Adrenal gland (tissue), 12 donors: ENCODE results near the gene SYNM. TPM values are rescaled to one million over a fixed set of nuclear protein-coding genes. Genes with fewer than 3 reads are reported as not detected.

Experiments
- DNase-seq, 7 donors: peaks; one replicate each; pipeline ENCODE4 v3.0.0-alpha.2; 2019 to 2020
- H3K27ac ChIP-seq, 5 donors: fragments of 200-600 bp; sonication (generic) in 4 of 5; 1 replicate in 3 of 5; 2 replicates in 2 of 5; pipeline versions ENCODE4 v1.5.1 to v1.8.0; 2016 to 2020; ENCODE audit warnings: mild to moderate bottlenecking in 1 of 5
- H3K27me3 ChIP-seq: fragments of 200-600 bp; 2 replicates; pipeline ENCODE4 v1.8.0; 2021
- H3K36me3 ChIP-seq, 2 donors: fragments of 200-600 bp; replicated peaks in 1 of 2; 1 replicate in 1 of 2; 2 replicates in 1 of 2; pipeline versions ENCODE4 v1.5.1 to v1.8.0; 2018 to 2022
- H3K4me1 ChIP-seq, 2 donors: fragments of 200-600 bp; replicated peaks in 1 of 2; 1 replicate in 1 of 2; 2 replicates in 1 of 2; pipeline versions ENCODE4 v1.5.1 to v1.8.0; 2018 to 2021
- H3K4me3 ChIP-seq, 4 donors: fragments of 200-600 bp; sonication (generic) in 3 of 4; one replicate each; pipeline ENCODE4 v1.5.1; 2016 to 2018
- H3K9me3 ChIP-seq, 3 donors: fragments of 200-600 bp; sonication (generic) in 1 of 3; replicated peaks in 1 of 3; 1 replicate in 2 of 3; 2 replicates in 1 of 3; pipeline versions ENCODE4 v1.5.1 to v1.8.0; 2016 to 2021
- CTCF ChIP-seq, 6 experiments: fragments of 450-650 bp in 4 of 6; fragments of 200-600 bp in 2 of 6; sonication (generic) in 1 of 6; IDR thresholded peaks; 1 replicate in 5 of 6; 2 replicates in 1 of 6; pipeline versions ENCODE4 v1.5.1 to v1.8.0; 2016 to 2021; ENCODE audit warnings: antibody characterized with exemption in 6 of 6, mild to moderate bottlenecking in 2 of 6, moderate library complexity in 1 of 6
- POLR2A ChIP-seq, 2 donors: fragments of 450-650 bp; IDR thresholded peaks; one replicate each; pipeline ENCODE4 v1.6.1; 2017; ENCODE audit warnings: antibody characterized with exemption in 2 of 2, mild to moderate bottlenecking in 2 of 2, moderate library complexity in 1 of 2
- WGBS, 4 donors: extraction: QIAGEN DNeasy Blood & Tissue Kit in 2 of 4; methylation state at CpG; one replicate each; pipeline versions ENCODE4 v1.1.5 to v1.1.7; 2013 to 2017; 5-methylcytosine and 5-hydroxymethylcytosine counted together
- intact Hi-C, 2 donors: fragments of 100-400 bp; cut with DNase I; formaldehyde crosslinking; loops; one replicate each; pipeline versions ENCODE4 v1.14.1 to v1.15.0; 2022 to 2023
- polyA plus RNA-seq, 3 donors: library from polyadenylated mRNA; stranded (reverse); fragments of 200-250 nt in 2 of 3; fragments of 350-450 nt in 1 of 3; fragmentation: Illumina TruSeq in 1 of 3; extraction: RNeasy Lipid Tissue Mini Kit (QIAGEN cat#74804) in 1 of 3; gene quantifications; one replicate each; pipeline ENCODE4 v1.2.3, GENCODE V29; 2013 to 2014
- total RNA-seq, 9 donors: library from RNA; depleted of rRNA in 4 of 9; stranded (reverse); fragments of >200 nt in 4 of 9; fragments of 120-200 nt in 1 of 9; fragmentation: NEBNext Ultra II Directional in 1 of 9; extraction: Animal tissue kit (Norgen Biotek cat#: 25700) in 1 of 9; gene quantifications; one replicate each; pipeline versions ENCODE4 v1.1.0 to v1.2.4, GENCODE V29; 2013 to 2023
- donor health status: healthy with polysubstance abuse.
- donor health status: Bipolar disorder and iron deficiency.
- donor health status: DM: yes; HTN: yes; CAD: no.
- donor health status: DM: no; HTN: no; CAD: no.
- donor health status: DM: no; HTN: no; CAD: no.
- donor health status: DM: yes; HTN: yes; CAD: no.

Gene SYNM
- total and polyA plus RNA-seq, 12 donors = 9.3 to 44.6 (median 33.2) TPM

- H3K27me3 ChIP-seq = no peaks in the 10 kb centered on the region
- peaks cover 0 to 12% of the 10 kb centered on the region in 2 donors for H3K4me1 ChIP-seq
- intact Hi-C loops = no loop called here
- H3K4me3 ChIP-seq = no peak overlapping the region
- TF ChIP-seq POLR2A (IDR thresholded peaks at IDR 0.05) = no peak
- no peak for TF ChIP-seq CTCF (IDR thresholded peaks at IDR 0.05)
- no peaks in the 10 kb centered on the region for H3K9me3 ChIP-seq
- 85 to 100% (median 97%) methylated on average over 4 to 5 of the region's 5 CpGs for WGBS, 4 donors
- no peak overlapping the region for H3K27ac ChIP-seq
- DNase-seq = peak in 1 of 7 donors; percentile 23
- H3K36me3 ChIP-seq = peaks cover 0 to 16% of the 10 kb centered on the region in 2 donors
Measured at GRCh38 chr15:99146661-99147060, 41.8 kb downstream of the SYNM start.

GRCh38 chr15:99148851-99149276, 44.0 kb downstream of the SYNM start:
- no peaks in the 10 kb centered on the region for H3K9me3 ChIP-seq
- H3K4me1 ChIP-seq = peaks cover 0 to 3% of the 10 kb centered on the region in 2 donors
- intact Hi-C loops = no loop called here
- no peak for TF ChIP-seq POLR2A (IDR thresholded peaks at IDR 0.05)
- TF ChIP-seq CTCF (IDR thresholded peaks at IDR 0.05) = no peak
- DNase-seq = no peak
- 83 to 93% (median 88%) methylated on average over 7 of the region's 7 CpGs for WGBS, 4 donors
- H3K27me3 ChIP-seq = no peaks in the 10 kb centered on the region
- no peak overlapping the region for H3K4me3 ChIP-seq
- H3K27ac ChIP-seq = no peak overlapping the region
- peaks cover 0 to 16% of the 10 kb centered on the region in 2 donors for H3K36me3 ChIP-seq

- intact Hi-C loops = no loop called here
- DNase-seq = peak in 1 of 7 donors; percentile 46
- Histone ChIP-seq H3K27me3 (no peaks in the 10 kb centered on the region), H3K4me3 (no peak overlapping the region), H3K4me1 (no peaks in the 10 kb centered on the region), H3K36me3 (peaks cover 0 to 16% of the 10 kb centered on the region in 2 donors), H3K27ac (no peak overlapping the region), H3K9me3 (no peaks in the 10 kb centered on the region)
- TF ChIP-seq CTCF (IDR thresholded peaks at IDR 0.05) = no peak
- TF ChIP-seq POLR2A (IDR thresholded peaks at IDR 0.05) = no peak
- WGBS, 4 donors = 86 to 97% (median 94%) methylated on average over 2 to 4 of the region's 4 CpGs
Measured at GRCh38 chr15:99149366-99149765, 44.5 kb downstream of the SYNM start.

- no peak for TF ChIP-seq POLR2A (IDR thresholded peaks at IDR 0.05)
- TF ChIP-seq CTCF (IDR thresholded peaks at IDR 0.05) = no peak
- Histone ChIP-seq H3K4me1 (no peaks in the 10 kb centered on the region), H3K27ac (no peak overlapping the region), H3K4me3 (no peak overlapping the region), H3K36me3 (peaks cover 0 to 16% of the 10 kb centered on the region in 2 donors), H3K27me3 (no peaks in the 10 kb centered on the region), H3K9me3 (no peaks in the 10 kb centered on the region)
- 58 to 74% (median 69%) methylated on average over 2 of the region's 2 CpGs for WGBS, 4 donors
- intact Hi-C loops = no loop called here
- peak in 1 of 7 donors; percentile 40 for DNase-seq
Measured at GRCh38 chr15:99151156-99151555, 46.3 kb downstream of the SYNM start.
